ENCODE measurements around the gene ERI3.

DNA sequence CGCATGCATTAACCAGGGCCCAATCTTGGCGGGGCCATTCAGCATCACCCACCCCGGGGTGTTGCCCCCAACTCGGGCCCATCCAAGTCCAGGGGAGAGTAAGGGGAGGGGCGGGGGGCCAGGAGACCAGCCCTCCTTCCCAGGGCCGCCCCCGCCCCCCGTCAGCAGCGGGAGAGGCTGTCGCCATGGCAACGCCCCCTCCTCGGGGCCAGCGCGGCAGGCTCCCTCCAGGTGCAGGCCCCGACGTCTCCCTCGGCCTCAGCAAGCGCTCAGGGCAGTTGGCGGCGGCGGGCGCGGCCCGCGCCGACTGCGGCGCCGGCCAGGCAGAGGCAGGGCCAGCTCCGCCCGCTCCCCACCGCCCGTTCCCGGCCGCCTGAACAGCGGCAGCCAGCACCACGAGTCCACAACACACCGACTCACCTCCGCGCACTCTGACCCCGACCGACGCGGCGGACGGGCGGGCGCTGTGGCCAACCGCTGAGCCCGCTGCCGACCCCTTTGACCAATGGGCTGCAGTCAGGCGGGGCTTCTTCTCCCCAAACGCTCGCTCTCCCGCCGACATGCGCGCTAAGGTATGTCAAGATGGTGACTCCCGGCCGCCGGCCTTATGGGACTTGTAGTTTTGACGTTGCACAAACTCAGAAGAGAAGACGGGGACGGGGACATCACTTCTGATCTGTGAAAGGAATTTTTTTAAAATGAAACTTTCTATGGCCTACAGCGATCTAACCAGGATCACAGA is at the start of gene ERI3:
- TF ChIP-seq CTCF (IDR thresholded peaks at IDR 0.05) = no peak
- peak in 1 of 2 donors; percentile 46 for TF ChIP-seq POLR2A (IDR thresholded peaks at IDR 0.05)
